Stimulated activated memory B cell treated with anti-CD40 and anti-IgM and Interleukin-4, amounts not matched to agents 10 μg/mL and 1 μg/mL and 100 μg/mL, for 72 hours (primary cell): Measurements from ENCODE around the gene SLC15A5.

Experiments used
- ATAC-seq: fragments of 150-1000 bp; cut with Tn5 transposase; 2 replicates; pipeline ENCODE4 v1.10.0; 2021
- H3K27ac Mint-ChIP-seq: one replicate; pipeline ENCODE4 v1.8.0; 2022; ENCODE audit warnings: mild to moderate bottlenecking, mixed read lengths
- H3K27me3 Mint-ChIP-seq: one replicate; pipeline ENCODE4 v1.8.0; 2022; ENCODE audit warnings: mixed read lengths
- H3K36me3 Mint-ChIP-seq: one replicate; pipeline ENCODE4 v1.8.0; 2022; ENCODE audit warnings: mixed read lengths
- H3K4me1 Mint-ChIP-seq: one replicate; pipeline ENCODE4 v1.8.0; 2022; ENCODE audit warnings: mixed read lengths
- H3K4me3 Mint-ChIP-seq: one replicate; pipeline ENCODE4 v1.8.0; 2022; ENCODE audit warnings: mild to moderate bottlenecking, moderate library complexity, mixed read lengths
- H3K9me3 Mint-ChIP-seq: one replicate; pipeline ENCODE4 v1.8.0; 2022; ENCODE audit warnings: mixed read lengths

SLC15A5 gene, protein sequence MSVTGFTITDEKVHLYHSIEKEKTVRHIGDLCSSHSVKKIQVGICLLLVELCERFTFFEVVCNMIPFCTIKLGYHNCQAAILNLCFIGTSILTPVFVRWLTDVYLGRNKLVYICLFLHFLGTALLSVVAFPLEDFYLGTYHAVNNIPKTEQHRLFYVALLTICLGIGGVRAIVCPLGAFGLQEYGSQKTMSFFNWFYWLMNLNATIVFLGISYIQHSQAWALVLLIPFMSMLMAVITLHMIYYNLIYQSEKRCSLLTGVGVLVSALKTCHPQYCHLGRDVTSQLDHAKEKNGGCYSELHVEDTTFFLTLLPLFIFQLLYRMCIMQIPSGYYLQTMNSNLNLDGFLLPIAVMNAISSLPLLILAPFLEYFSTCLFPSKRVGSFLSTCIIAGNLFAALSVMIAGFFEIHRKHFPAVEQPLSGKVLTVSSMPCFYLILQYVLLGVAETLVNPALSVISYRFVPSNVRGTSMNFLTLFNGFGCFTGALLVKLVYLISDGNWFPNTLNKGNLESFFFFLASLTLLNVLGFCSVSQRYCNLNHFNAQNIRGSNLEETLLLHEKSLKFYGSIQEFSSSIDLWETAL

GRCh38 chr12:16277585-16277984, at the start of gene SLC15A5:
SLC15A5 (minus strand) TSS chr12:16277685; CDS start chr12:16277685, 0 bp downstream.
- ATAC-seq: no peak

GRCh38 chr12:16325426-16325825, 47.9 kb upstream of the SLC15A5 start:
- Mint-ChIP-seq H3K27ac (no peak overlapping the region), H3K27me3 (no peaks in the 10 kb centered on the region), H3K4me1 (no peaks in the 10 kb centered on the region), H3K36me3 (no peaks in the 10 kb centered on the region), H3K9me3 (peaks cover 11% of the 10 kb centered on the region), H3K4me3 (no peak overlapping the region)
- no peak for ATAC-seq

More at GRCh38 chr12:16277585-16277984, at the start of gene SLC15A5:
- no peaks in the 10 kb centered on the region for H3K4me1 Mint-ChIP-seq
- H3K4me3 Mint-ChIP-seq: no peak within 1 kb of the TSS
- H3K36me3 Mint-ChIP-seq: no peaks in the 10 kb centered on the region
- H3K27me3 Mint-ChIP-seq: no peaks in the 10 kb centered on the region
- H3K27ac Mint-ChIP-seq: no peak within 1 kb of the TSS
- H3K9me3 Mint-ChIP-seq: no peaks in the 10 kb centered on the region

DNA sequence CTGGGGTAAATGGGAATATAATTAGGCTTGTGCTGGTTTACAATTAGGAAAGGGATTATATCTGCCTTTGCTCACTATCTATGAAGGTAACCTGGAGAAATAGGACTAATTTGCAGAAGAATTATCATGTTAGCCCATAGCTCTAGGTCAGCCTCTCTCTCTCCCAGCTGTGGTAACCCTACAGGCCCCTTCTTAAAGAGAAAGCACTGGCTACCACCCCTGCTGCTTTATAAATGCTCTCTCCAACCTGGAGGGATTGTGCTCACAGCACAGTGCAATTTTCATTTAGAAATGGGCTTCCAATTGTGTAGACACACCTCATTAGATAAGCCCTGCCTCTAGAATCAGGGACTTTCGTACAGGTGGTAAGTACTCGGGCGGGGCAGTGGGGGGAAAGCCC, 47.3 kb upstream of the SLC15A5 start:
- H3K4me3 Mint-ChIP-seq: no peak overlapping the region
- H3K9me3 Mint-ChIP-seq: peaks cover 11% of the 10 kb centered on the region
- no peak for ATAC-seq
- H3K27me3 Mint-ChIP-seq: no peaks in the 10 kb centered on the region
- H3K4me1 Mint-ChIP-seq: no peaks in the 10 kb centered on the region
- no peak overlapping the region for H3K27ac Mint-ChIP-seq
- H3K36me3 Mint-ChIP-seq: no peaks in the 10 kb centered on the region

- Mint-ChIP-seq H3K4me1 (no peaks in the 10 kb centered on the region), H3K4me3 (no peak overlapping the region), H3K27ac (no peak overlapping the region), H3K36me3 (no peaks in the 10 kb centered on the region), H3K9me3 (peaks cover 11% of the 10 kb centered on the region), H3K27me3 (no peaks in the 10 kb centered on the region)
- ATAC-seq: no peak
Measured at GRCh38 chr12:16324272-16324671, 46.8 kb upstream of the SLC15A5 start.

- H3K9me3 Mint-ChIP-seq: peaks cover 11% of the 10 kb centered on the region
- no peaks in the 10 kb centered on the region for H3K36me3 Mint-ChIP-seq
- ATAC-seq: no peak
- H3K27ac Mint-ChIP-seq: no peak overlapping the region
- H3K27me3 Mint-ChIP-seq: no peaks in the 10 kb centered on the region
- no peak overlapping the region for H3K4me3 Mint-ChIP-seq
- no peaks in the 10 kb centered on the region for H3K4me1 Mint-ChIP-seq
Measured at GRCh38 chr12:16323638-16324037, 46.2 kb upstream of the SLC15A5 start.

DNA sequence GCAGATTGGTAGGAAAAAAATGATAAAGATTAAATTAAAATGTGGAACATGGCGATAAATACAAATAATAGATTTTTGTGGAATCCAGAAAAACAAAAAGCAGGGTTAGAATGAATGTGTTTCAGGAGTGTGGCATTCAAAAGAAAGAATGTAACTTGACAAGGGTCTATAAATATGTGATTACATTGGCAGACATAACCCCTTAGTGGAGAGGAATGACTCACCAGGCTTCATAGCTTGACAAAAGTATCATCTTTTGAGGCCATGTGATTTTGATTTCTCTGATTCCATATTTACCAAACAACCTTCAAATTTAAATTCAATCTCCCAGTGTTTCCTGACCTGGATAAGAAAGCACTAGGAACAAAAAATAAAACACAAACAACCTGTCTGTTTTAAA, 45.5 kb upstream of the SLC15A5 start:
- Mint-ChIP-seq H3K27me3 (no peaks in the 10 kb centered on the region), H3K27ac (no peak overlapping the region), H3K9me3 (peaks cover 11% of the 10 kb centered on the region), H3K4me3 (no peak overlapping the region), H3K4me1 (no peaks in the 10 kb centered on the region), H3K36me3 (no peaks in the 10 kb centered on the region)
- ATAC-seq: no peak

- Mint-ChIP-seq H3K36me3 (no peaks in the 10 kb centered on the region), H3K4me1 (no peaks in the 10 kb centered on the region), H3K27me3 (no peaks in the 10 kb centered on the region), H3K27ac (no peak overlapping the region), H3K4me3 (no peak overlapping the region), H3K9me3 (peaks cover 16% of the 10 kb centered on the region)
- ATAC-seq: no peak
Measured at GRCh38 chr12:16310934-16311333, 33.4 kb upstream of the SLC15A5 start.

DNA sequence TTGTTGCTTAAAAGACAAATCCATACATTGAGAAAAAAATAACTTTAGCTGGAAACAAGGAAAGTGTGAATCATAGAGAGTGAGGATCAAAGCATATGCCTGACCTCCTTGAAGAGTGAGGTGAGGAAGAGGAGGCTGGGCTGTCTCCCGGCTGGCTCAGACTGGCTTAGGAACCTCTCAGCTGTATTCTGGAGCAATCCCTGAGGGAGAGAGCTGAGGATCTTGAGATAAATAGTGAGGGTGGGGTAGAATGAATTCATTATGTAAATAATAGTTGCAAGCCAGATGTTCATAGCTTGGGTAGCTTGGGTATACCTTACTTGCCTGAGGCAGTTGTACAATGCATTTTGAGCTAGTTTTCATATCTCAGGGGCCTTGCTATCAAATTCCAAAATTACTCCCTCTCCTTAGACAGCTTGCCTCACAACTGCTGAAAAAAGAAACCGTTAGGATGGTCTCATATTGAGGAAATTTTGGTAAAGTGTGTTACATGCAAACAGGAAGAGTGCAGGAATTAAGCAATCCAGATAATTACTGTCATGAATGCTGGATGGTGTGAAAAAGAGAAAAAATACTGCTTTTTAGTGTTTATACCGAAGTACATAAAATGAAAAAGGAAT, 30.5 kb upstream of the SLC15A5 start:
- H3K4me3 Mint-ChIP-seq: no peak overlapping the region
- H3K27ac Mint-ChIP-seq: no peak overlapping the region
- no peaks in the 10 kb centered on the region for H3K36me3 Mint-ChIP-seq
- peaks cover 19% of the 10 kb centered on the region for H3K9me3 Mint-ChIP-seq
- H3K27me3 Mint-ChIP-seq: no peaks in the 10 kb centered on the region
- no peaks in the 10 kb centered on the region for H3K4me1 Mint-ChIP-seq
- ATAC-seq: no peak

DNA sequence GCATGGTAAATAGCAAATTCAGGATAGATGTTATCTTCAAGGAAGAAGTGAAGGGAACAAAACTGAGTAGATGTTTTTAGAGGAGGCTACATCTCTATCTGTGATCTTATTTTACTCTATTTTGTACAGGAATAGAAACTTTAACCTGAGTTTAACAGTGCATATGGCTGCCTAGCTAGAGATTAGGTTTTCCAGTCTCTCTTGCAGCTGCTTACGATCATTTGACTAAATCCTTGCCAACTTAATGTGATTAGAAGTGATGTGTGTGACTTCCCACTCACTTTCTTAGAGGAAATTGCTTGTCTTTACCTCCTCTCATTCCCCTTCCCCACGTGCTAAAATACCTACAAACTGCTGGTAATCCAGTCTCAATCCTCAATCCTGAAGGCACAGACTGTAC, 26.5 kb upstream of the SLC15A5 start:
- H3K4me3 Mint-ChIP-seq: no peak overlapping the region
- no peak for ATAC-seq
- H3K27ac Mint-ChIP-seq: no peak overlapping the region
- H3K27me3 Mint-ChIP-seq: no peaks in the 10 kb centered on the region
- no peaks in the 10 kb centered on the region for H3K36me3 Mint-ChIP-seq
- no peaks in the 10 kb centered on the region for H3K4me1 Mint-ChIP-seq
- H3K9me3 Mint-ChIP-seq: peaks cover 5% of the 10 kb centered on the region

DNA sequence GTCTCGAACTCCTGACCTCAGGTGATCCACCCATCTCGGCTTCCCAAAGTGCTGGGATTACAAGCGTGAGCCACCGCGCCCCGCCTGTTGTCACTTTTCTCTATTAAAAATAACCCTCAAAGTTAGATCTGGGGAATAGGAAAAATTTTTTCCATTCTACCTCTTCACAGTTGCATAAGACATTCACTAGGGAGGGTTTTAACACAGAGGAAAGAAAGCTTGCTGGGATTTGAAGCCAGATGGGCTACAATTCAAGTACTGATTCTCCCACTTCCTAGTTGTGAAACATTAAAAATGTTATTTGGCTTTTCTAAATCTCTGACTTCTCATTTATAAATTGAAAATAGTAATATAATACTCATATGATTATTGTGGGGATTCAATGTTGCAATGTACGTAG, 23.3 kb upstream of the SLC15A5 start:
- ATAC-seq: no peak
- H3K9me3 Mint-ChIP-seq: peaks cover 3% of the 10 kb centered on the region
- H3K36me3 Mint-ChIP-seq: no peaks in the 10 kb centered on the region
- no peaks in the 10 kb centered on the region for H3K27me3 Mint-ChIP-seq
- H3K27ac Mint-ChIP-seq: no peak overlapping the region
- no peak overlapping the region for H3K4me3 Mint-ChIP-seq
- H3K4me1 Mint-ChIP-seq: no peaks in the 10 kb centered on the region

DNA sequence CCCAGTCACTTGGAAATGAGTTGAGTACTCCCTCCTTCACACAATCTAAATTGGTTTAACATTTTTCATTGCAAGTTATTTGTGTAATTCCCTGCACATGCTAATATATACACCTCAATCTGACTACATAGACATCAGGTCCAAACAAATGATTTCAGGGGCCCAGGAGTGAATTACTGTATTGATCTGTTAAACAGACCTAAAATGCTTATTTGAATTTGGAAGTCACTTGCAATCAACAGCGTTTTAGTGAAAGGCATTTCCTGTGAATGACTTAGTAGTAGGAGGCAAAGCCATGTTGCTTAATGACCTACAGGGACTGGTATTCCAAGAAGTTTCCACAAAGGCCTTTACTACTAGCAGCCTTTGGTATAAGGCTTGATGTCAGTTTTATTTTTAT, 22.6 kb upstream of the SLC15A5 start:
- H3K9me3 Mint-ChIP-seq: peaks cover 3% of the 10 kb centered on the region
- H3K4me1 Mint-ChIP-seq: no peaks in the 10 kb centered on the region
- H3K4me3 Mint-ChIP-seq: no peak overlapping the region
- no peaks in the 10 kb centered on the region for H3K27me3 Mint-ChIP-seq
- H3K36me3 Mint-ChIP-seq: no peaks in the 10 kb centered on the region
- no peak for ATAC-seq
- H3K27ac Mint-ChIP-seq: no peak overlapping the region

- H3K9me3 Mint-ChIP-seq: peaks cover 3% of the 10 kb centered on the region
Measured at GRCh38 chr12:16299403-16299802, 21.9 kb upstream of the SLC15A5 start.

DNA sequence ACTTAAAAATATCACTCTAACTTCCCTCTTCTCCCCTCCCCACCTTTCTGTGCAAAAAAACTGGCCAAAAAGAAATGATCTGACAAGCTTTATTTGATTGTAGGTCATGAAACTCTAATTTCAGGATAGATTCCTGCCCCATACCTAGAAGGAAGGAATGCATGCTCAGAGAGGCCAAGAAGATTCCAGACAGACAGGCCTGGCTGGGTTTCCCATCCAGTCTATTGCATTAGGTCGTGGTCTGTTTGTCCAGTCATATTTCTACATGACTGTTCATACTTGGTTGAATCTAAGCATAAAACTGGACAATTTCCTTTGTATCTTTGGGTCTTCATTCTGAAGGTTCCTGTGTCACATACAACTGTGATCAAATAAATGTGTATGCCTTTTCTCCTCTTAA, 20.0 kb upstream of the SLC15A5 start:
- Mint-ChIP-seq H3K9me3 (peaks cover 3% of the 10 kb centered on the region), H3K4me1 (no peaks in the 10 kb centered on the region), H3K27ac (no peak overlapping the region), H3K36me3 (no peaks in the 10 kb centered on the region), H3K4me3 (no peak overlapping the region), H3K27me3 (no peaks in the 10 kb centered on the region)
- ATAC-seq: no peak

More at GRCh38 chr12:16299403-16299802, 21.9 kb upstream of the SLC15A5 start:
- Mint-ChIP-seq H3K27me3 (no peaks in the 10 kb centered on the region), H3K4me3 (no peak overlapping the region), H3K36me3 (no peaks in the 10 kb centered on the region), H3K4me1 (no peaks in the 10 kb centered on the region), H3K27ac (no peak overlapping the region)
- ATAC-seq: no peak

DNA sequence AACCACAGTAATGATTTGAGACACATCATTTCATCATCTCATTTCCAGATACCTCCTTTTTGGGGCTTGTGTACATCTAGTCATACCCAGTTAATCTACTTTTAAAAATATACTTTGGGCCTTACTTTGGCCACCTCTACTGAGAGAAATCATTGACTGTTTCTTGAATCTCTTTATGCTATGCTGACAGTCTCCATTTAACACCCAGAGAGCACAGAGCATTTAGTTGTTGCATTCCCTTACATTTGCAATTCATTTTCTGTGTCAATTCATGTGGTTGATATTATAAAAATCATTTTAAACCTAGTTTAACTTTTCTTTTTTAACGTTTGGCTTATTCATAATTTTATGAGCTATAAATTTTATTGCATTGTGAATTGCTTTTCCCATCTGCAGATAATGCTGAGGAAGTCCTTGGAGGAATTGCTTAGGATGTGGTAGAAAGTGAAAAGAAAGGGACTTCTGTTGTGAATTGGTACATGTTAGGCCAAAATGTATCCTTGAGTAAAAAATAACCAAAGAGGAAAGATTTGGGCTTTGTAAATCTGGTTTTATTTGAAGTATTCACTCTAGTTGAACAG, 17.0 kb upstream of the SLC15A5 start:
- ATAC-seq: no peak
- Mint-ChIP-seq H3K36me3 (no peaks in the 10 kb centered on the region), H3K4me3 (no peak overlapping the region), H3K4me1 (no peaks in the 10 kb centered on the region), H3K9me3 (peaks cover 3% of the 10 kb centered on the region), H3K27me3 (no peaks in the 10 kb centered on the region), H3K27ac (no peak overlapping the region)

DNA sequence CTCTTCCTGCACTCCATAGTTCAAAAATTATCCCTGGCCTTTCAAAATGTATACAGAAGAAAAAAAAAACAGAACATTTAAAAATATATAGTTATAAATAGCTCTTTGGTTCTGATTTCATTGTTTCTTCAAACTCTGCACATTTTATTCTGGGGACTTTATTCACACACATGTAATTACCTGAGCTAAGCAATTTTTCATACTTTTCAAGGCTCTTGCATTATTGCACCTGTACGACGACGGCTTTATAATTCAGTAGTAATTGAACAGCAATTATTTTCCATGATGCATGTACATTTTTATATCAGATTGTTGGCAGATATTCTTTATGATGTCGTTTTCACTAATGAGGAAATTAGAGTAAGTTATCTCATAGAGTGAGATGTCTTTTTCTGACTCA, 13.5 kb upstream of the SLC15A5 start:
- ATAC-seq: no peak
- Mint-ChIP-seq H3K27me3 (no peaks in the 10 kb centered on the region), H3K36me3 (no peaks in the 10 kb centered on the region), H3K9me3 (no peaks in the 10 kb centered on the region), H3K4me3 (no peak overlapping the region), H3K4me1 (no peaks in the 10 kb centered on the region), H3K27ac (no peak overlapping the region)
